WTC11 (cell line): ENCODE measurements around the gene USP17L27. TPM values are rescaled to one million over a fixed set of nuclear protein-coding genes. Genes with fewer than 3 reads are reported as not detected.
A peak's percentile ranks its signal among the peaks of the same experiment; 100 is the strongest.
"Not testable (repeated sequence)": the region's sequence is repeated elsewhere in the genome, so short reads cannot be mapped to it uniquely, and the experiment has no call there.

ENCODE experiments used
- ATAC-seq: fragments of 200-7000 bp; cut with Tn5 transposase; 2 replicates; pipeline ENCODE4 v1.10.0; 2021; ENCODE audit warnings: mild to moderate bottlenecking, moderate library complexity
- CTCF ChIA-PET: fragments of 300-600 bp; sonication (Branson Sonifier 250); formaldehyde crosslinking; loops from one replicate; lab custom pipeline; 2021; ENCODE audit warnings: antibody characterized with exemption; lab: Charles Lee
- POLR2A ChIA-PET: fragments of 350-600 bp; sonication (Branson Sonifier 250); formaldehyde crosslinking; loops from one replicate; lab custom pipeline; 2021; ENCODE audit warnings: antibody characterized with exemption; lab: Charles Lee
- DNase-seq: peaks from one replicate; pipeline ENCODE4 v3.0.0; 2021; ENCODE audit warnings: low spot score
- H3K27ac Mint-ChIP-seq: 2 replicates; pipeline ENCODE4 v1.8.0; 2021; ENCODE audit warnings: mixed read lengths
- H3K27me3 Mint-ChIP-seq: 2 replicates; pipeline ENCODE4 v1.8.0; 2021; ENCODE audit warnings: low read depth, mild to moderate bottlenecking, moderate library complexity, mixed read lengths
- H3K36me3 Mint-ChIP-seq: 2 replicates; pipeline ENCODE4 v1.8.0; 2021; ENCODE audit warnings: mixed read lengths
- H3K4me1 Mint-ChIP-seq: 2 replicates; pipeline ENCODE4 v1.8.0; 2022; ENCODE audit warnings: mixed read lengths
- H3K4me3 Mint-ChIP-seq: 2 replicates; pipeline ENCODE4 v1.8.0; 2021; ENCODE audit warnings: mild to moderate bottlenecking, moderate library complexity, mixed read lengths
- H3K9me3 Mint-ChIP-seq: 2 replicates; pipeline ENCODE4 v1.8.0; 2021; ENCODE audit warnings: mixed read lengths
- ATF1 ChIP-seq: sonication (generic); formaldehyde crosslinking; IDR thresholded peaks from 2 replicates; pipeline ENCODE4 v1.8.1; 2023; ENCODE audit warnings: mild to moderate bottlenecking, moderate library complexity, missing genetic modification reagents
- EMX1 ChIP-seq: fragments of 250-450 bp; sonication (Bioruptor Pico); IDR thresholded peaks from 2 replicates; pipeline ENCODE4 v1.8.0; 2021; ENCODE audit warnings: mild to moderate bottlenecking
- FOXK1 ChIP-seq: sonication (generic); formaldehyde crosslinking; IDR thresholded peaks from 2 replicates; pipeline ENCODE4 v1.8.0; 2022; ENCODE audit warnings: mild to moderate bottlenecking, moderate library complexity, missing genetic modification reagents
- GABPB1 ChIP-seq: sonication (generic); formaldehyde crosslinking; IDR thresholded peaks from 2 replicates; pipeline ENCODE4 v1.8.1; 2023; ENCODE audit warnings: mild to moderate bottlenecking, missing genetic modification reagents
- NFATC4 ChIP-seq: fragments of 250-450 bp; sonication (Bioruptor Pico); IDR thresholded peaks from 2 replicates; pipeline ENCODE4 v1.9.0; 2021; ENCODE audit warnings: mild to moderate bottlenecking
- NFYB ChIP-seq: sonication (generic); formaldehyde crosslinking; conservative IDR thresholded peaks from 2 replicates; pipeline ENCODE4 v1.8.0; 2022; ENCODE audit warnings: low read depth, missing genetic modification reagents
- NR3C1 ChIP-seq: sonication (generic); formaldehyde crosslinking; conservative IDR thresholded peaks from 2 replicates; pipeline ENCODE4 v1.8.1; 2023; ENCODE audit warnings: low read depth, mild to moderate bottlenecking, missing genetic modification reagents
- ZNF263 ChIP-seq: sonication (generic); formaldehyde crosslinking; IDR thresholded peaks from 2 replicates; pipeline ENCODE4 v1.8.1; 2022; ENCODE audit warnings: low read depth, mild to moderate bottlenecking, moderate library complexity, missing genetic modification reagents
- total RNA-seq: library from RNA; stranded (reverse); gene quantifications from 3 replicates; pipeline ENCODE4 v1.2.3, GENCODE V29; 2021
- TF ChIP-seq, protein P1 (sequence below): fragments of 200-600 bp; IDR thresholded peaks from 2 replicates; pipeline ENCODE4 v1.8.0; 2022; ENCODE audit warnings: antibody characterized with exemption
- TF ChIP-seq, protein P2 (sequence below): fragments of 250-450 bp; sonication (Bioruptor Pico); IDR thresholded peaks from 2 replicates; pipeline ENCODE4 v1.9.0; 2021; ENCODE audit warnings: mild to moderate bottlenecking, borderline replicate concordance
- TF ChIP-seq, protein P3 (sequence below): sonication (generic); formaldehyde crosslinking; IDR thresholded peaks from 2 replicates; pipeline ENCODE4 v1.8.0; 2023; ENCODE audit warnings: missing genetic modification reagents, mild to moderate bottlenecking, borderline replicate concordance
- TF ChIP-seq, protein P4 (sequence below): sonication (generic); formaldehyde crosslinking; IDR thresholded peaks from 2 replicates; pipeline ENCODE4 v1.8.1; 2022; ENCODE audit warnings: low read depth, mild to moderate bottlenecking, moderate library complexity, missing genetic modification reagents, borderline replicate concordance

USP17L27 gene
- total RNA-seq, 1 experiment from 2014 or later = not detected

DNA sequence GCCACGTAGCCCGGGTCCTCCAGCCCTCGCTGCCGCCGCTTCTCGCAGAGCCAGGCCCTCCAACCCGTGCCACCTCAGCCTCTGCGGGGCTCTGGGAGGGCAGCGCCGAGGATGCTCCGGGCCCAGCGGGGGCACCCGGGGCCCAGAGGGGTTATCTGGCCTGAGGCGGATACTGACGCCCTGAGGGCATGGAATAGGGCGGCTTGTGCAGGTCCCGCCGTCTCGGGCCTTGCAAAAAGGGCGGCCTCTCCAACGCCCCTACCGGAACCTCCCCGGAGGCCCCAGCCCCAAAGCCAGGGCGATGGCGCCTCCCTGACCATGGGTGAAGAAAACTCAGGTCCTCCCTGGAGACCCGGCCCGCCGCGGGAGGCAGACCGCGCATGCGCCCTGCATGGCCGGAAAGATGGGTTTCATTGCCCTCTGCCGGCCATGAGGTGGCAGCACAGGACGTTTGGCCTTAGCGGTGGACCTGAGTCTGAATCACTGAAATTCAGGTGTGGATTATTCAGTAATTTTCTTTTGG, 37.1 kb downstream of the USP17L27 start:
- ATAC-seq, H3K27ac Mint-ChIP-seq, H3K4me3 Mint-ChIP-seq, POLR2A ChIA-PET, CTCF ChIA-PET, H3K4me1 Mint-ChIP-seq, H3K27me3 Mint-ChIP-seq: not testable (repeated sequence)
- Mint-ChIP-seq H3K9me3 (peaks cover 58% of the 10 kb centered on the region), H3K36me3 (peaks cover 28% of the 10 kb centered on the region)
- TF ChIP-seq, protein P1, sequence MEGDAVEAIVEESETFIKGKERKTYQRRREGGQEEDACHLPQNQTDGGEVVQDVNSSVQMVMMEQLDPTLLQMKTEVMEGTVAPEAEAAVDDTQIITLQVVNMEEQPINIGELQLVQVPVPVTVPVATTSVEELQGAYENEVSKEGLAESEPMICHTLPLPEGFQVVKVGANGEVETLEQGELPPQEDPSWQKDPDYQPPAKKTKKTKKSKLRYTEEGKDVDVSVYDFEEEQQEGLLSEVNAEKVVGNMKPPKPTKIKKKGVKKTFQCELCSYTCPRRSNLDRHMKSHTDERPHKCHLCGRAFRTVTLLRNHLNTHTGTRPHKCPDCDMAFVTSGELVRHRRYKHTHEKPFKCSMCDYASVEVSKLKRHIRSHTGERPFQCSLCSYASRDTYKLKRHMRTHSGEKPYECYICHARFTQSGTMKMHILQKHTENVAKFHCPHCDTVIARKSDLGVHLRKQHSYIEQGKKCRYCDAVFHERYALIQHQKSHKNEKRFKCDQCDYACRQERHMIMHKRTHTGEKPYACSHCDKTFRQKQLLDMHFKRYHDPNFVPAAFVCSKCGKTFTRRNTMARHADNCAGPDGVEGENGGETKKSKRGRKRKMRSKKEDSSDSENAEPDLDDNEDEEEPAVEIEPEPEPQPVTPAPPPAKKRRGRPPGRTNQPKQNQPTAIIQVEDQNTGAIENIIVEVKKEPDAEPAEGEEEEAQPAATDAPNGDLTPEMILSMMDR = 0 out of 2 replicates have a peak, but pooled peaks have one; percentile 43
- peak; percentile 60 for DNase-seq

DNA sequence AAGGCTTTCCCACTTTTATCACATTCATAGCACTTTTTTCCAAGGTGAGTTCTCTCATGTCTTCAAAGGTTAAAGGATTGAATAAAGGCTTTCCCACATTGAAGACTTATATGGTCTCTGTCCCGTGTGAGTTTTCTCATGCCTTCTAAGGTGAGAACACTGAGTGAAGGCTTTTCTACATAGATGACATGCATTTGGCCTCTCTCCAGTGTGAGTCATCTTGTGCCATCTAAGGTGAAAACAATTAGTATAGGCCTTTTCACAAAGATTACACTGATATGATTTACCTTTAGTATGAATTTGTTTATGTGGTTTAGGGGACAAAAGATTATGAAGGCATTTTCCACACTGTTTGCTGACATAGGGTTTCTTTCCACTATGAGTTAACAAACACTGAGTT, 40.2 kb downstream of the USP17L27 start:
- Mint-ChIP-seq H3K4me3 (no peak overlapping the region), H3K36me3 (peaks cover 25% of the 10 kb centered on the region)
- TF ChIP-seq ATF1 (CRISPR knock-in tag) = no peak
- TF ChIP-seq ZNF263 (CRISPR knock-in tag) = no peak
- TF ChIP-seq, protein P2, sequence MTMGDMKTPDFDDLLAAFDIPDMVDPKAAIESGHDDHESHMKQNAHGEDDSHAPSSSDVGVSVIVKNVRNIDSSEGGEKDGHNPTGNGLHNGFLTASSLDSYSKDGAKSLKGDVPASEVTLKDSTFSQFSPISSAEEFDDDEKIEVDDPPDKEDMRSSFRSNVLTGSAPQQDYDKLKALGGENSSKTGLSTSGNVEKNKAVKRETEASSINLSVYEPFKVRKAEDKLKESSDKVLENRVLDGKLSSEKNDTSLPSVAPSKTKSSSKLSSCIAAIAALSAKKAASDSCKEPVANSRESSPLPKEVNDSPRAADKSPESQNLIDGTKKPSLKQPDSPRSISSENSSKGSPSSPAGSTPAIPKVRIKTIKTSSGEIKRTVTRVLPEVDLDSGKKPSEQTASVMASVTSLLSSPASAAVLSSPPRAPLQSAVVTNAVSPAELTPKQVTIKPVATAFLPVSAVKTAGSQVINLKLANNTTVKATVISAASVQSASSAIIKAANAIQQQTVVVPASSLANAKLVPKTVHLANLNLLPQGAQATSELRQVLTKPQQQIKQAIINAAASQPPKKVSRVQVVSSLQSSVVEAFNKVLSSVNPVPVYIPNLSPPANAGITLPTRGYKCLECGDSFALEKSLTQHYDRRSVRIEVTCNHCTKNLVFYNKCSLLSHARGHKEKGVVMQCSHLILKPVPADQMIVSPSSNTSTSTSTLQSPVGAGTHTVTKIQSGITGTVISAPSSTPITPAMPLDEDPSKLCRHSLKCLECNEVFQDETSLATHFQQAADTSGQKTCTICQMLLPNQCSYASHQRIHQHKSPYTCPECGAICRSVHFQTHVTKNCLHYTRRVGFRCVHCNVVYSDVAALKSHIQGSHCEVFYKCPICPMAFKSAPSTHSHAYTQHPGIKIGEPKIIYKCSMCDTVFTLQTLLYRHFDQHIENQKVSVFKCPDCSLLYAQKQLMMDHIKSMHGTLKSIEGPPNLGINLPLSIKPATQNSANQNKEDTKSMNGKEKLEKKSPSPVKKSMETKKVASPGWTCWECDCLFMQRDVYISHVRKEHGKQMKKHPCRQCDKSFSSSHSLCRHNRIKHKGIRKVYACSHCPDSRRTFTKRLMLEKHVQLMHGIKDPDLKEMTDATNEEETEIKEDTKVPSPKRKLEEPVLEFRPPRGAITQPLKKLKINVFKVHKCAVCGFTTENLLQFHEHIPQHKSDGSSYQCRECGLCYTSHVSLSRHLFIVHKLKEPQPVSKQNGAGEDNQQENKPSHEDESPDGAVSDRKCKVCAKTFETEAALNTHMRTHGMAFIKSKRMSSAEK (CRISPR knock-in tag) = no peak
- no peak for TF ChIP-seq NR3C1 (CRISPR knock-in tag)
- TF ChIP-seq NFYB (CRISPR knock-in tag) = no peak
- TF ChIP-seq, protein P1 = no peak
- TF ChIP-seq GABPB1 (CRISPR knock-in tag) = no peak
- TF ChIP-seq, protein P3, sequence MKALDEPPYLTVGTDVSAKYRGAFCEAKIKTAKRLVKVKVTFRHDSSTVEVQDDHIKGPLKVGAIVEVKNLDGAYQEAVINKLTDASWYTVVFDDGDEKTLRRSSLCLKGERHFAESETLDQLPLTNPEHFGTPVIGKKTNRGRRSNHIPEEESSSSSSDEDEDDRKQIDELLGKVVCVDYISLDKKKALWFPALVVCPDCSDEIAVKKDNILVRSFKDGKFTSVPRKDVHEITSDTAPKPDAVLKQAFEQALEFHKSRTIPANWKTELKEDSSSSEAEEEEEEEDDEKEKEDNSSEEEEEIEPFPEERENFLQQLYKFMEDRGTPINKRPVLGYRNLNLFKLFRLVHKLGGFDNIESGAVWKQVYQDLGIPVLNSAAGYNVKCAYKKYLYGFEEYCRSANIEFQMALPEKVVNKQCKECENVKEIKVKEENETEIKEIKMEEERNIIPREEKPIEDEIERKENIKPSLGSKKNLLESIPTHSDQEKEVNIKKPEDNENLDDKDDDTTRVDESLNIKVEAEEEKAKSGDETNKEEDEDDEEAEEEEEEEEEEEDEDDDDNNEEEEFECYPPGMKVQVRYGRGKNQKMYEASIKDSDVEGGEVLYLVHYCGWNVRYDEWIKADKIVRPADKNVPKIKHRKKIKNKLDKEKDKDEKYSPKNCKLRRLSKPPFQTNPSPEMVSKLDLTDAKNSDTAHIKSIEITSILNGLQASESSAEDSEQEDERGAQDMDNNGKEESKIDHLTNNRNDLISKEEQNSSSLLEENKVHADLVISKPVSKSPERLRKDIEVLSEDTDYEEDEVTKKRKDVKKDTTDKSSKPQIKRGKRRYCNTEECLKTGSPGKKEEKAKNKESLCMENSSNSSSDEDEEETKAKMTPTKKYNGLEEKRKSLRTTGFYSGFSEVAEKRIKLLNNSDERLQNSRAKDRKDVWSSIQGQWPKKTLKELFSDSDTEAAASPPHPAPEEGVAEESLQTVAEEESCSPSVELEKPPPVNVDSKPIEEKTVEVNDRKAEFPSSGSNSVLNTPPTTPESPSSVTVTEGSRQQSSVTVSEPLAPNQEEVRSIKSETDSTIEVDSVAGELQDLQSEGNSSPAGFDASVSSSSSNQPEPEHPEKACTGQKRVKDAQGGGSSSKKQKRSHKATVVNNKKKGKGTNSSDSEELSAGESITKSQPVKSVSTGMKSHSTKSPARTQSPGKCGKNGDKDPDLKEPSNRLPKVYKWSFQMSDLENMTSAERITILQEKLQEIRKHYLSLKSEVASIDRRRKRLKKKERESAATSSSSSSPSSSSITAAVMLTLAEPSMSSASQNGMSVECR (CRISPR knock-in tag) = no peak
- TF ChIP-seq EMX1 (CRISPR knock-in tag) = no peak
- no peak for TF ChIP-seq FOXK1 (CRISPR knock-in tag)
- no peak for TF ChIP-seq NFATC4 (CRISPR knock-in tag)
- TF ChIP-seq, protein P4, sequence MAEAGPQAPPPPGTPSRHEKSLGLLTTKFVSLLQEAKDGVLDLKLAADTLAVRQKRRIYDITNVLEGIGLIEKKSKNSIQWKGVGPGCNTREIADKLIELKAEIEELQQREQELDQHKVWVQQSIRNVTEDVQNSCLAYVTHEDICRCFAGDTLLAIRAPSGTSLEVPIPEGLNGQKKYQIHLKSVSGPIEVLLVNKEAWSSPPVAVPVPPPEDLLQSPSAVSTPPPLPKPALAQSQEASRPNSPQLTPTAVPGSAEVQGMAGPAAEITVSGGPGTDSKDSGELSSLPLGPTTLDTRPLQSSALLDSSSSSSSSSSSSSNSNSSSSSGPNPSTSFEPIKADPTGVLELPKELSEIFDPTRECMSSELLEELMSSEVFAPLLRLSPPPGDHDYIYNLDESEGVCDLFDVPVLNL = no peak
- TF ChIP-seq, all 79 proteins: peak for 0
- peaks cover 10% of the 10 kb centered on the region for H3K27me3 Mint-ChIP-seq
- ChIA-PET CTCF (no interaction called here), POLR2A (no interaction called here)
- no peak for ATAC-seq
- no peaks in the 10 kb centered on the region for H3K4me1 Mint-ChIP-seq
- DNase-seq = no peak
- no peak overlapping the region for H3K27ac Mint-ChIP-seq
- H3K9me3 Mint-ChIP-seq = peaks cover 51% of the 10 kb centered on the region

DNA sequence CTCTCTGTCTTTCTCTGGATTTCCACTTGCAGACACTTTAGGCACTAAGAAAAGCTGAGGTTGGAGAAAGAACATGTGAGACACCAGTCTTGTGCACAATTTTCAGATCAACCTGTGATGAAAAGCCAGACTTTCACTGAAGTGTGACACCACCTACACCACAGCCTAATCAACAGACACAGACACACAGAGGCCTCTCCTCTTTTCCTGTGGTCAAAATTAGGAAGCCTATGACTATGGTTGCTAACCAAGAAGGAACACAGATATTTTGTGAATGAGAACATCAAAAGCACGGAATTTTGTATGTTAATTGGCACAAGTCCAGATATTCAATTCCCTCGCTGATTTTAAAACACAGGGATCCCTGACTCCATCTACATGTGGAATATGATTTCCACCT, 45.1 kb downstream of the USP17L27 start:
- H3K4me3 Mint-ChIP-seq, H3K27me3 Mint-ChIP-seq, POLR2A ChIA-PET, H3K27ac Mint-ChIP-seq, CTCF ChIA-PET, ATAC-seq, DNase-seq, H3K4me1 Mint-ChIP-seq: not testable (repeated sequence)
- Mint-ChIP-seq H3K36me3 (peaks cover 19% of the 10 kb centered on the region), H3K9me3 (peaks cover 41% of the 10 kb centered on the region)
